H1 (cell line): ENCODE measurements around the gene C17orf50. TPM values are rescaled to one million over a fixed set of nuclear protein-coding genes. Genes with fewer than 3 reads are reported as not detected.

ENCODE experiments used
- CTCF ChIA-PET: fragments of 300-600 bp; sonication (Branson Sonifier 250); formaldehyde crosslinking; loops from one replicate; lab custom pipeline; 2021; ENCODE audit not compliant: partially characterized antibody; lab: Charles Lee
- POLR2A ChIA-PET: fragments of 300-600 bp; sonication (Branson Sonifier 250); formaldehyde crosslinking; loops from one replicate; lab custom pipeline; 2021; ENCODE audit warnings: inconsistent platforms; ENCODE audit not compliant: partially characterized antibody; lab: Charles Lee
- DNase-seq, 2 experiments: peaks; one replicate each; pipeline versions ENCODE4 v3.0.0 to v3.0.0-alpha.2; 2010 to 2022; ENCODE audit warnings: low spot score in 2 of 2, low read depth in 1 of 2, mixed read lengths in 1 of 2
- FAIRE-seq: peaks from 2 replicates; lab custom pipeline; 2011; peaks lifted over from hg19 to GRCh38; lab: Jason Lieb, UNC
- H2AFZ ChIP-seq: 2 replicates; pipeline ENCODE4 v1.8.1; 2012; ENCODE audit warnings: low read length, inconsistent platforms
- H2AK5ac ChIP-seq: 2 replicates; pipeline ENCODE4 v1.6.1; 2013; ENCODE audit warnings: low read depth, low read length
- H2BK120ac ChIP-seq: replicated peaks from 2 replicates; pipeline ENCODE3; 2013; ENCODE audit warnings: low read depth, low read length, inconsistent platforms
- H2BK12ac ChIP-seq: 2 replicates; pipeline ENCODE4 v1.6.1; 2013; ENCODE audit warnings: low read depth, low read length
- H2BK15ac ChIP-seq: 2 replicates; pipeline ENCODE4 v1.6.1; 2013; ENCODE audit warnings: low read length
- H2BK20ac ChIP-seq: 2 replicates; pipeline ENCODE4 v1.6.1; 2013; ENCODE audit warnings: low read length
- H2BK5ac ChIP-seq: 2 replicates; pipeline ENCODE4 v1.6.1; 2013; ENCODE audit warnings: low read depth, low read length
- H3K14ac ChIP-seq: 2 replicates; pipeline ENCODE4 v1.6.1; 2013; ENCODE audit warnings: inconsistent platforms; ENCODE audit not compliant: insufficient read length
- H3K18ac ChIP-seq: 2 replicates; pipeline ENCODE4 v1.6.1; 2013; ENCODE audit warnings: low read length; ENCODE audit errors: extremely low read depth
- H3K23ac ChIP-seq: 2 replicates; pipeline ENCODE4 v1.6.1; 2013; ENCODE audit warnings: inconsistent platforms; ENCODE audit not compliant: insufficient read length
- H3K23me2 ChIP-seq: 2 replicates; pipeline ENCODE4 v1.6.1; 2013; ENCODE audit warnings: low read depth, low read length
- H3K27ac ChIP-seq: 2 replicates; pipeline ENCODE4 v1.6.1; 2011; ENCODE audit warnings: low read depth, low read length, inconsistent platforms
- H3K27me3 ChIP-seq, 4 experiments: replicated peaks in 1 of 4; 1 replicate in 1 of 4; 2 replicates in 3 of 4; pipeline versions ENCODE4 v1.6.1 to v1.8.1; 2011 to 2013; ENCODE audit warnings: low read length in 3 of 4, mild to moderate bottlenecking in 3 of 4, inconsistent platforms in 2 of 4, mixed read lengths in 2 of 4, moderate library complexity in 1 of 4; ENCODE audit not compliant: control insufficient read depth in 3 of 4, insufficient read depth in 3 of 4; ENCODE audit errors: extremely low read depth in 1 of 4
- H3K36me3 ChIP-seq, 4 experiments: 2 replicates each; pipeline versions ENCODE4 v1.6.1 to v1.8.1; 2011 to 2013; ENCODE audit warnings: mild to moderate bottlenecking in 4 of 4, low read length in 3 of 4, moderate library complexity in 2 of 4, control low read depth in 1 of 4, inconsistent platforms in 1 of 4; ENCODE audit not compliant: insufficient read depth in 4 of 4, control insufficient read depth in 2 of 4
- H3K4ac ChIP-seq: replicated peaks from 2 replicates; pipeline ENCODE3; 2013; ENCODE audit warnings: low read length, low read depth, mixed read lengths, inconsistent platforms; ENCODE audit not compliant: insufficient read length
- H3K4me1 ChIP-seq, 4 experiments: replicated peaks in 1 of 4; 1 replicate in 1 of 4; 2 replicates in 3 of 4; pipeline versions ENCODE4 v1.6.1 to v1.8.1; 2011 to 2013; ENCODE audit warnings: low read length in 3 of 4, inconsistent platforms in 2 of 4, mixed read lengths in 1 of 4; ENCODE audit not compliant: insufficient read depth in 4 of 4, control insufficient read depth in 3 of 4
- H3K4me2 ChIP-seq, 2 experiments: 2 replicates each; pipeline versions ENCODE4 v1.6.1 to v1.8.1; 2011 to 2013; ENCODE audit warnings: low read depth in 2 of 2, low read length in 2 of 2, control low read depth in 1 of 2, inconsistent platforms in 1 of 2, mild to moderate bottlenecking in 1 of 2; ENCODE audit not compliant: insufficient read depth in 1 of 2
- H3K4me3 ChIP-seq, 4 experiments: fragments of 200-600, 300-600 bp in 1 of 4; sonication (generic), shearing (Covaris generic), sonication (Bioruptor Twin) in 1 of 4; 2 replicates each; pipeline versions ENCODE4 v1.5.1 to v1.8.1; 2011 to 2016; ENCODE audit warnings: low read length in 4 of 4, low read depth in 3 of 4, control low read depth in 2 of 4, inconsistent platforms in 2 of 4, mild to moderate bottlenecking in 2 of 4, mixed read lengths in 1 of 4, moderate library complexity in 1 of 4; ENCODE audit not compliant: insufficient read depth in 2 of 4; ENCODE audit errors: extremely low read depth in 1 of 4
- H3K56ac ChIP-seq: replicated peaks from 2 replicates; pipeline ENCODE3; 2013; ENCODE audit warnings: low read depth, mild to moderate bottlenecking, mixed read lengths, low read length, inconsistent platforms; ENCODE audit not compliant: insufficient read length
- H3K79me1 ChIP-seq: 2 replicates; pipeline ENCODE4 v1.6.1; 2013; ENCODE audit warnings: low read depth, low read length, control low read depth
- H3K79me2 ChIP-seq, 2 experiments: 2 replicates each; pipeline versions ENCODE4 v1.6.1 to v1.8.1; 2012 to 2013; ENCODE audit warnings: low read length in 2 of 2, mild to moderate bottlenecking in 2 of 2, inconsistent platforms in 1 of 2; ENCODE audit not compliant: insufficient read depth in 2 of 2, control insufficient read depth in 1 of 2
- H3K9ac ChIP-seq, 4 experiments: replicated peaks in 1 of 4; 1 replicate in 1 of 4; 2 replicates in 3 of 4; pipeline versions ENCODE4 v1.6.1 to v1.8.1; 2011 to 2013; ENCODE audit warnings: low read depth in 3 of 4, low read length in 3 of 4, control low read depth in 2 of 4, mild to moderate bottlenecking in 2 of 4, moderate library complexity in 2 of 4, inconsistent platforms in 1 of 4; ENCODE audit errors: extremely low read depth in 1 of 4
- H3K9me3 ChIP-seq, 2 experiments: 2 replicates each; pipeline versions ENCODE4 v1.6.1 to v1.8.1; 2012 to 2013; ENCODE audit warnings: mild to moderate bottlenecking in 2 of 2, moderate library complexity in 2 of 2, control low read depth in 1 of 2, inconsistent platforms in 1 of 2, low read depth in 1 of 2, low read length in 1 of 2, mixed read lengths in 1 of 2; ENCODE audit not compliant: insufficient read depth in 2 of 2
- H4K20me1 ChIP-seq, 2 experiments: replicated peaks in 1 of 2; 2 replicates each; pipeline versions ENCODE3 to v1.8.1; 2011 to 2013; ENCODE audit warnings: inconsistent platforms in 2 of 2, low read length in 2 of 2, mild to moderate bottlenecking in 1 of 2; ENCODE audit not compliant: insufficient read depth in 2 of 2, control insufficient read depth in 1 of 2
- H4K5ac ChIP-seq: 2 replicates; pipeline ENCODE4 v1.6.1; 2013; ENCODE audit warnings: low read length, low read depth, mixed read lengths, inconsistent platforms; ENCODE audit not compliant: insufficient read length
- H4K8ac ChIP-seq: 2 replicates; pipeline ENCODE4 v1.8.0; 2013; ENCODE audit warnings: mild to moderate bottlenecking, moderate library complexity, low read length, inconsistent platforms; ENCODE audit not compliant: insufficient read depth; ENCODE audit errors: extremely low read depth
- H4K91ac ChIP-seq: replicated peaks from 2 replicates; pipeline ENCODE3; 2013; ENCODE audit warnings: low read length, mixed read lengths, inconsistent platforms; ENCODE audit not compliant: insufficient read length
- ATF2 ChIP-seq: IDR thresholded peaks from 2 replicates; pipeline ENCODE4 v1.6.1; 2012; ENCODE audit warnings: low read length, inconsistent platforms
- CTCF ChIP-seq, 3 experiments: IDR thresholded peaks; 1 replicate in 2 of 3; 2 replicates in 1 of 3; pipeline versions ENCODE4 v1.5.1 to v1.6.1; 2011; ENCODE audit warnings: low read length in 3 of 3, mild to moderate bottlenecking in 3 of 3, inconsistent platforms in 2 of 3, low read depth in 1 of 3, moderate library complexity in 1 of 3; ENCODE audit not compliant: insufficient read depth in 1 of 3; ENCODE audit errors: control extremely low read depth in 1 of 3
- EGR1 ChIP-seq: IDR thresholded peaks from 2 replicates; pipeline ENCODE4 v1.6.1; 2011; ENCODE audit warnings: low read depth, low read length, borderline replicate concordance
- GABPA ChIP-seq: IDR thresholded peaks from 2 replicates; pipeline ENCODE4 v1.6.1; 2011; ENCODE audit warnings: mild to moderate bottlenecking, low read length, moderate library complexity, borderline replicate concordance; ENCODE audit not compliant: insufficient read depth
- MAX ChIP-seq: IDR thresholded peaks from 2 replicates; pipeline ENCODE4 v1.6.1; 2012; ENCODE audit warnings: inconsistent platforms
- RAD21 ChIP-seq, 2 experiments: IDR thresholded peaks in 1 of 2; conservative IDR thresholded peaks in 1 of 2; 2 replicates each; pipeline ENCODE4 v1.6.1; 2011; ENCODE audit warnings: low read depth in 2 of 2, low read length in 2 of 2, improper control_type of control experiment in 1 of 2, inconsistent platforms in 1 of 2, mild to moderate bottlenecking in 1 of 2, moderate library complexity in 1 of 2
- SIRT6 ChIP-seq: IDR thresholded peaks from one replicate; pipeline ENCODE4 v1.7.1; 2012; ENCODE audit warnings: low read length, inconsistent platforms
- WGBS, 2 experiments: shearing (Covaris generic) in 1 of 2; methylation state at CpG; one replicate each; pipeline versions ENCODE4 v1.1.6 to v1.1.7; 2013 to 2015; ENCODE audit warnings: low lambda C conversion rate in 2 of 2, mixed read lengths in 2 of 2, inconsistent platforms in 1 of 2, low coverage in 1 of 2, missing lambda C conversion rate in 1 of 2; ENCODE audit not compliant: insufficient replicate concordance in 2 of 2, insufficient coverage in 1 of 2, insufficient read length in 1 of 2; ENCODE audit errors: extremely low coverage in 1 of 2, missing lambda C conversion rate in 1 of 2; 5-methylcytosine and 5-hydroxymethylcytosine counted together
- polyA plus RNA-seq, 7 experiments: library from polyadenylated mRNA; depleted of rRNA in 3 of 7; stranded (reverse) in 5 of 7; unstranded in 2 of 7; fragments of >200 nt in 5 of 7; fragments of 200-250 nt in 2 of 7; gene quantifications; 1 replicate in 5 of 7; 2 replicates in 1 of 7; 4 replicates in 1 of 7; pipeline versions ENCODE4 v1.2.1 to v1.2.3, GENCODE V29; 2011 to 2013; ENCODE audit warnings: missing spikeins in 2 of 7, mixed read lengths in 2 of 7
- total RNA-seq: library from RNA; stranded (reverse); fragmentation: NEBNext Ultra II Directional; extraction: Animal tissue kit (Norgen Biotek cat#: 25700); gene quantifications from 2 replicates; pipeline ENCODE4 v1.2.1, GENCODE V29; 2021

The C17orf50 gene
- total and polyA plus RNA-seq, 2 of the 8 experiments (the other 6 are each of a cell fraction or from before 2014, with no cell fraction given): 0.12 TPM; not detected in 1

DNA sequence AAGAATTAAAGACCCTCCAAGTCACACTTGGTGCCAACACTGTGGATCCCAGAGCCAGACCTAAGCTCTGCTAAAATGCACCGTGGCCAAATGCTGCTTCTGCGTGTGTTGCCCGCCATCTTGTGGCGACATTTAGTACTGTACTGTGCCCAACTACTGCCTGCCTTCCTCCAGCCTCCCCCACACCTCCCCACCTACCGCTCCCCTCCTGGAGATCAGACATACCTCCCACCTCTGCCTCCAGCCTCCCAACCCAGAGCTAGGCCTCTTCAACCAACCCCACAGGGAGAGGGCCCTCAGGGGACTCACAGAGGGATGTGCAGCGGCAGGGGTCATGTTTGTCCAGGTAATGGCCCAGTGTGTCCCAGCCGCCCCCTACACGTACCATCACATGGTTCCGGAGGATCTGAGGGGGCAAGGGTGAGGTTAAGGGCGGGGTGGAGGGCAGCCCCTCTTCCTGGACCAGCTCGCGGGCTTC lies 13.1 kb upstream of the C17orf50 start:
- Histone ChIP-seq H3K4me3 (no peak overlapping the region), H3K4ac (no peak overlapping the region), H3K18ac (no peak overlapping the region), H2AFZ (no peak overlapping the region), H2BK15ac (no peak overlapping the region), H3K79me2 (no peaks in the 10 kb centered on the region), H3K23ac (no peak overlapping the region), H2AK5ac (no peak overlapping the region), H4K91ac (no peak overlapping the region), H2BK12ac (no peak overlapping the region), H3K9ac (no peak overlapping the region), H4K20me1 (peaks cover 0 to 2% of the 10 kb centered on the region in 2 experiments), H3K4me2 (no peak overlapping the region), H4K5ac (no peak overlapping the region), H3K4me1 (peaks cover 0 to 11% (median 4%) of the 10 kb centered on the region in 4 experiments; a peak in 4 of 7 replicates), H3K9me3 (no peaks in the 10 kb centered on the region), H3K27ac (no peak overlapping the region), H2BK20ac (no peak overlapping the region), H3K56ac (no peak overlapping the region), H3K79me1 (no peaks in the 10 kb centered on the region), H3K36me3 (no peaks in the 10 kb centered on the region), H2BK120ac (no peak overlapping the region), H3K27me3 (peaks cover 2 to 19% (median 15%) of the 10 kb centered on the region in 4 experiments), H2BK5ac (no peak overlapping the region), H4K8ac (no peak overlapping the region), H3K23me2 (no peaks in the 10 kb centered on the region), H3K14ac (no peak overlapping the region)
- FAIRE-seq (no peak), DNase-seq (peak in 1 of 2 experiments; percentile 92)
- CTCF ChIA-PET: interaction anchor here (0.7 to 8.4 kb wide), 61 partner anchors 8 to 628 kb away, joined by 3 to 166 read pairs (median 4); partner anchors contain the start of genes C17orf50, PEX12, RAD51D and RASL10B
- 15% methylated on average over 6 of the region's 12 CpGs; no CpG with 5 or more reads in 1 of the 2 experiments for WGBS, 2 experiments
- POLR2A ChIA-PET: interaction anchor here (1.0 to 2.0 kb wide), 4 partner anchors 16 to 136 kb away, joined by 3 to 5 read pairs (median 5); partner anchors contain the start of gene RASL10B
- TF ChIP-seq EGR1 (no peak), ATF2 (no peak), GABPA (peak; percentile 47; the same call in 1 of the 2 replicates), CTCF (IDR thresholded peaks at IDR 0.05; ENCODE audit: control extremely low read depth in 1 of 3, insufficient read depth in 1 of 3, low read depth in 1 of 3, low read length in 3 of 3) (peak; percentile 90 to 98 (median 95)), SIRT6 (no peak), MAX (0 out of 2 replicates have a peak, but pooled peaks have one; percentile 18), RAD21 (IDR thresholded peaks at IDR 0.05 in 1 of 2, conservative IDR thresholded peaks at IDR 0.05 in 1 of 2; ENCODE audit: low read depth in 2 of 2, low read length in 2 of 2) (peak; percentile 95 to 98)
